GM12892 (cell line): ENCODE measurements around the gene PIK3R5.

Experiments used
- POLR2A ChIP-seq: IDR thresholded peaks from 2 replicates; pipeline ENCODE4 v1.6.1; 2011; ENCODE audit warnings: low read depth, low read length, control low read depth
- POLR2AphosphoS5 ChIP-seq: IDR thresholded peaks from 2 replicates; pipeline ENCODE4 v1.6.1; 2011; ENCODE audit warnings: low read depth, low read length, control low read depth

DNA sequence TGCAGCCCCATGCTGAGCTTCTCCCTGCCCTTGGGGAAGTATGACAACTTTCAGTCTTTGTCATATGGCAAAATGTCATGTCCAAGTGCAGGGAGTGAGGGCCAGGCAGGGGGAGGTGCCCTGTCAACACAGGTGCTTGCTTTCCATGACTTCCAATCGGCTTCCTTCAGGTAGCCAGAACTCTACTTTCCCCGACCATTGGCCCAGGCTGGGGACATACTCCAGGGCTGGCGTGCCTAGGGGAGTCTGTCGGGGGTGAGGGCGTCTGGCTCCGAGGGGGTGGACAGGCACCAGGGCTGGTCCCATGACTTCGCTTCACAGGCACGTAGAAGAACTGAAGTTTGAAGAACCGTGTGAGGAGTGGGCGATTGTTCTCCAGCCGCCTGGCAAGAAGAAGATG is 78.2 kb downstream of the PIK3R5 start:
- TF ChIP-seq POLR2A (no peak), POLR2AphosphoS5 (no peak)
